GM19240 (cell line): ENCODE measurements around the gene SH2D3C.

Experiments used
- DNase-seq: peaks from one replicate; pipeline ENCODE4 v3.0.0; 2011; ENCODE audit warnings: low spot score; ENCODE audit not compliant: insufficient read length

The SH2D3C gene, protein sequence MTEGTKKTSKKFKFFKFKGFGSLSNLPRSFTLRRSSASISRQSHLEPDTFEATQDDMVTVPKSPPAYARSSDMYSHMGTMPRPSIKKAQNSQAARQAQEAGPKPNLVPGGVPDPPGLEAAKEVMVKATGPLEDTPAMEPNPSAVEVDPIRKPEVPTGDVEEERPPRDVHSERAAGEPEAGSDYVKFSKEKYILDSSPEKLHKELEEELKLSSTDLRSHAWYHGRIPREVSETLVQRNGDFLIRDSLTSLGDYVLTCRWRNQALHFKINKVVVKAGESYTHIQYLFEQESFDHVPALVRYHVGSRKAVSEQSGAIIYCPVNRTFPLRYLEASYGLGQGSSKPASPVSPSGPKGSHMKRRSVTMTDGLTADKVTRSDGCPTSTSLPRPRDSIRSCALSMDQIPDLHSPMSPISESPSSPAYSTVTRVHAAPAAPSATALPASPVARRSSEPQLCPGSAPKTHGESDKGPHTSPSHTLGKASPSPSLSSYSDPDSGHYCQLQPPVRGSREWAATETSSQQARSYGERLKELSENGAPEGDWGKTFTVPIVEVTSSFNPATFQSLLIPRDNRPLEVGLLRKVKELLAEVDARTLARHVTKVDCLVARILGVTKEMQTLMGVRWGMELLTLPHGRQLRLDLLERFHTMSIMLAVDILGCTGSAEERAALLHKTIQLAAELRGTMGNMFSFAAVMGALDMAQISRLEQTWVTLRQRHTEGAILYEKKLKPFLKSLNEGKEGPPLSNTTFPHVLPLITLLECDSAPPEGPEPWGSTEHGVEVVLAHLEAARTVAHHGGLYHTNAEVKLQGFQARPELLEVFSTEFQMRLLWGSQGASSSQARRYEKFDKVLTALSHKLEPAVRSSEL

DNA sequence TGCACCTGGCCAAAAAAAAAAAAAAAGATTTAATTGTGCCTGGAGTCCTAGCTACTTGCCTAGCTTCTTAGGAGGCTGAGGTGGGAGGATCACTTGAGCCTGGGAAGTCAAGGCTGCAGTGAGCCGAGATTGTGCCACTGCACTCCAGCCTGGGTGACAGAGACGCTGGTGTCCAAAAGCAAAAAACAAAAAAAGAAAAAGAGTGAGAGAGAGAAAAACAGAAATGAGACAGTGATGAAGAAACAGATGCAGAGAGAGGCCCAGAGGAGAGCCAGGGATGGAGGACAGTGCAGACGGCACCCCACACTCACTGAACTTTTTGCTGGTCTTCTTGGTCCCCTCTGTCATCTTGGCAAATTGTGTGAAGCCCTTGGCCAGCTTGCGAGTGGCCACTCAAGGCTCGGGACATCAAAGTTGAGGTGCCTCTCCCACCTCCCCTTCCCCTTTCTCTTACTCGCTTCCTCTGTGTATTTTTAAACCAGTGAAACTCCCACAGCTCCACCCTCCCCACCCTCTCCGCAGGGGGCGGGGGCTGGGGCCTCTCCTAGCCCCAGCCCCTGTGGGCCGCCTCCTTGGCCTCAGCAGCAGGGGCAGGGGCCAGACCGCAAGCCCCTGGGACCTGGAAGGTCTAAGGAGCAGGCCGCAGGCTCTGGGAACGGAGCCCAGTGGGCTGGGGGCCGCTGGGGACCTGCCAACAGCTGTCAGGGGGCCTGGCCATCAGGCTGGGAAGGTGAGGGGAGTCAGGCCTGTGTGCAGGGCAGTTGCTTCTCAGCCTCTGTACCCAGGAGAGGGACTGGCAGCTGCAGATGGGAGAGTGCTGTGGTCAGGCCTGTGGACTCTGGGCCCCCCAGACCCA is at the start of gene SH2D3C:
Gene SH2D3C, minus strand, starts transcription at position 387 of the 856 bp plus-strand sequence. Its CDS starts 39 bp downstream, at position 348.
- DNase-seq: no peak

DNA sequence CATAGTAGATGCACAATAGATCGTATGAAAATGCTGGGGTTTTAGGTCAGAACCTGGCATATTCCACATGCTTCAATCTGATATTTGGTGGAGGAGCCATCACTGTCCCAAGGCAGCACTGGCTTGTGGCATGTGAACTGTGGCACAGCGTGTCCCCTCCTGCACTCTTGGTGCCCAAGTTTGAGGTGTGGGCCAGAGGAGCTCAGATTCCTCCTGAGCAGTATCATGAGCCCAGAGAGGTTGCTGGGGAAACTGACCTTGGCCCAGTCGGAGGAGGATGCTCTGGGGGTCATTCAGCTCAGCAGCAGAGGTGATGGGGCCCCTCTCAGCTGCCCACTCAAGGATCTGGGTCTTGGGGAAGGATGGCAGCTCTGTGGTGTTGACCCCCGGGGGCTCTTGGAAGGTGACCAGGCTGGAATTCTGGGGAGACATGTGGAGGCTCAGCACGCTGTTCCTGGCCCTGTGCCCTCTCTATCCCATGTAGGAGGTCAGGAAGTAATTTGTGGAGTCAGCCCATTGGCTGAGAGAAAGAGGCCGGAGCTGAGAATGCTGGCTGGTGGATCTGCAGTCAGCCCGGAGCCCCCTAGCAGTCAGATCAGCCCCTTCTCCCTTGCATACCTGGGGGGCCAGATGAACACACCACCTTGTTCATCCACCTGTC is 47.9 kb upstream of the SH2D3C start:
- no peak for DNase-seq

DNA sequence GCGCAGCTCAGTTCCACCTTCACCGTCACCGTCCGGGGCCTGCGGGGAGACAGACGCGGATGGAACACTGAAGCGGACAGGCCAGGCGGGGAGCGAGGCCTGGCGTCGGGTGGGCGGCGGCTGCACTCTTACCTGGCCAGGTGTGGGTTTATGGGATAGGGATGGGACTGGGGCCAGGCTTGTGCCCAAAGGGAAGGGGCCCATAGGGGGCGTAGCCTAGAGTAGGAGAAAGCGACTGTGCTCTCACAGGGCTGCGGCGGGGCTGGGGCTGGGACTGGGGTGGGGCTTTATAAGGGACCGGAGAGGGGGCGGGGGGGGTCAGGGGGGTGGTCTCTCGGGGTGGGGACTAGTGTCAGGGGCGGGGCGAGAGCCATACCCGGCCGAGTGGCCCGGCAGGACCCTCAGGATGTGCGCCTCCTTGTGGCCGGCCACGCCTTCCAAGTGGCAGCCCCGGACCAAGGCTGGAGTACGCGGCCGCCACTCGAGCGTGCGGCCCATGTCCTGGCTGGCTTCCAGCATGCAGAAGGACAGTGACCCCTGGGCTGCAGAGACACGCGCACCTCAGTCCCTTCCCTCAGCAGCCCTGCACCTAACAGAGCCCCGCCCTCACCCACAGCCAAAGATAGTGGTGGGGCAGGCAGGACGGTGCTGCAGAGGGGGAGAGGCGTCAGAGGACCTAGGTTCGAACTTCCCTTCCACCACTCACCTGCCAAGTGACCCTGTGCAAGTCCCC is 47.0 kb upstream of the SH2D3C start:
- no peak for DNase-seq

DNA sequence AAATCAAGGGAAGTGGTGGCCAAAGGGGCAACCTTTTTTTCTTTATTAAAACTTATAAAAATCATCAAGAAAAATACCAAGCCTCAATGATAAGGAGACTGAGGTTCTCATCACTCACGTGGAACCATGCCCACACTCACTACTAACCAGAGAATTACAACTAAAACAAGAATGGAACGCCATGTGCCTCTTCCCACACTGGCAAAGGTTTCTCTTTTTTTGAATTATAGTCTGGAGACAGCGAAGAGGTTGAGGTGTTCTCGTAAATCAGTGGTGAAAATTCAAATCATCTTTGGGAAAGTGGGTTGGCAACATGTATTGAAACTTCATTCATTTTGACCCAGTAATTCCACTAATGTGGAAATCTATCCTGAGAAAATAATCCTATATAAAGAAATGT is 43.6 kb upstream of the SH2D3C start:
- no peak for DNase-seq

DNA sequence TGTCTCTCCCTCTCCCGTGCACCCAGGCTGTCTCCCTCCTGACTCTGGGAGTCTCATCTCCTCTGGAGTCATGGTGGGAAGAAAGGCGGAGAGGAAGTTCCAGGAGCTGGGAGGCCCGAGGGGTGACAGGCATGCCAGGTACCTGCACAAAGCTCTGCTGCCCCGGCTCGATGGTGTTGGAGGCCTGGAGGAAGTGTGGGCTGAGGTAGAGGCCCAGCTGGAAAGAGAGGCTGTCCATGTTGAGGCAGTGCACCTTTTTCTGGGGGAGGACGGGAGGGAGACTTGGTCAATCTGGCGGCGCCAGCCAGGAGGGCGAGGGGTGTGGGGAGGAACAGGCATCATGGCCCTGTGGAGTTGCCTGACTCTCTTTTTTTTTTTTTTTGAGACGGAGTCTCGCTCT is 40.1 kb upstream of the SH2D3C start:
- DNase-seq: no peak

DNA sequence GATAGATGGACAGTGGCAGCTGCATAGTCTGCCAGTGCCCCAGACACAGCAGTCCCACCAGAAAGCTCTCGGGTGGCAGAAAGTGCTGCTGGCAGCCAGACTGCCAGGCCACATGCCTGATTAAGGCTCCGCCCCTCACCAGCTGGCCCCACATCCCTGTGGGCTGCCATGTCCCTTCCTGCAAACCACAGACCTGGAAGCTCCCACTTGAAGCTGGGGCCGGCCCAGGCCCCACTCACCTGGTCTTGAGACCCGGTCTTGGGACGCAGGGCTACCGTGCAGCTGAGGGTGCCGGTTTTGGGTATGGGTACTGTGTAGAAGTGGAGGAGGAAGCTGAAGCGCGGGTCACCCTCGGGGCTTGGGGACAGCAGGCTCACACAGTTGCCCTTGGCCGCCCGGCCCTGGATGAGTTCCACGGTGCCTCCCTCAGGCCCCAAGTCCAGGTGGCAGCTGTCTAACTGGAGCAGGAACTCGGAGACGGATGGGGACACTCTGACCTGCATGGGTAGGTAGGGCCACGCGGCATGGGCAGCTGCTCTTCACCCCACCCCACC is 39.5 kb upstream of the SH2D3C start:
- no peak for DNase-seq

DNA sequence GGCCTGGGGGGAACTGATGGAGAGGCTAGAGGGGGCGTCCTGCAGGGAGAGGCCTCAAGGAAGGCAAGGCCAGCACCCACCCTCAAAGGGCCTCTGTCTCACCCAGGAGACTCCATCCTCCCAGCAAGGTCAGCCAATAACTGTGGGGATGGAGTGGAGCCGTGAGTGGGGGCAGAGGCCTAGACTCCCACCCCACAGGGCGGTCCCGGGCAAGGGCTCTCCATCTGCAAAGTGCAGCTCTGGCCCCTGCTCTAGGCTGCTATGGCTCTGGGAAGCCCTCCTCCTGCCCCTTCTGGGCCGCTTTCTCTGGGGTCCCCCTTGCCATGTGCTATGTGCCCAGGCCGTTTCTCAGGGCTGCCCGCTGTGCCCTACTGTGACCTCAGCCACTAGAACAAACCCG is 38.3 kb upstream of the SH2D3C start:
- DNase-seq: no peak

DNA sequence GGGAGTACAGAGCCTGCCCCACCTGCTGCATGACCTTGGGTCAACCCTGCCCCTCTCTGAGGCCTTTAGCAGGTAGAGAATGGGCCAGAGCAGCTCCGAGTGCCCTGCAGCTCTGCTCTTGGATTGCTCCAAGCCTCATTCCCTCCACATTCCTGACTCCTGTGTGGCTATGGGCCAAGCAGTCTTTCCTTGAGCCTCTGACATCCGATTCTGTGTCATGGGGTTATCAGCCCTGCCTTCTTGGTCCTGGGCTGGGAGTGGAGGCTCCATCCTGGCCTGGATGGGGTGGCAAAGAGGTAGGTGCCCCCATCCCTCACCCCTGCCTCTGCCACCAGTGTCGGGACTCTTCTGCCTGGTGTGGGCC is 37.9 kb upstream of the SH2D3C start:
- DNase-seq: no peak

DNA sequence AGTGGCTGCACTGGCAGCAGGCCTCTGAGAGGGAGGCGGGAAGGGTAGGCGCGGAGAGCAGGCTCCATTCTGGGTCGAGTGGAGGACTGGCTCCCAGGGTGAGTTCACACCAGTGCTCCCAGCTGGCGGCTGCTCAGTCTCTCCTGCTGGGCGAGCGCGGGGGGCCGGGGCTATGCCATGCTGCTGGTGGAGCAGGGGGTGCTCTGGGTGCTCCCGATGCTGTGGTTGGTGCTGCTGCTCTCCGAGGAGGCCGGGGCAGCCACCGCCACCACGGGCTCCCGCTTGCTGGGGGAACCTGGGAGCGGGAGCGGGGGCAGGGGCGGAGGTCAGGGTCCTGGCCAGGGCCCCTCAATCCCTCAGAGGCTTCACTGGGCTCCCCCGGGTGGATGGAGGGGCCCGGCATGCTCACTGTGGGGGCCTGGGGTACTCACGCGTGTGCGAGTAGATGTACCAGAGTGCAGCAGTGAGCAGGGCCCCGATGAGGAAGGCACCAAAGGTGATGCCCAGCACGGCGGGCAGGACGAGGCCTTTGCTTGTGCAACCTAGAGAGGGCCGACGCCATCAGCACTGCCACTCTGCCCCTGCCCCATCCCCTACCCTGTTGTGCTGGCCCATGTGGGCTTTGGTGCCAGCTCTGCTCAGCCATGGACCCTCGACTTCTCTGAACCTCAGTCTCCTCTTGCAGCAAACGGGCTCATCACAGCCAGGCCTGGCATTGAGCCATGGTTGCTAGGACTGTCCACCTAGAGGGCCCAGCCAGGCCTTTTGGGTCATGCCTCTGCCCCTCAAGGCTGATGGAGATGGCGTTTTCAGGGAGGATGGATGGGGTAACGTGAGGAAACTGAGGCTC is 37.3 kb upstream of the SH2D3C start:
- no peak for DNase-seq

DNA sequence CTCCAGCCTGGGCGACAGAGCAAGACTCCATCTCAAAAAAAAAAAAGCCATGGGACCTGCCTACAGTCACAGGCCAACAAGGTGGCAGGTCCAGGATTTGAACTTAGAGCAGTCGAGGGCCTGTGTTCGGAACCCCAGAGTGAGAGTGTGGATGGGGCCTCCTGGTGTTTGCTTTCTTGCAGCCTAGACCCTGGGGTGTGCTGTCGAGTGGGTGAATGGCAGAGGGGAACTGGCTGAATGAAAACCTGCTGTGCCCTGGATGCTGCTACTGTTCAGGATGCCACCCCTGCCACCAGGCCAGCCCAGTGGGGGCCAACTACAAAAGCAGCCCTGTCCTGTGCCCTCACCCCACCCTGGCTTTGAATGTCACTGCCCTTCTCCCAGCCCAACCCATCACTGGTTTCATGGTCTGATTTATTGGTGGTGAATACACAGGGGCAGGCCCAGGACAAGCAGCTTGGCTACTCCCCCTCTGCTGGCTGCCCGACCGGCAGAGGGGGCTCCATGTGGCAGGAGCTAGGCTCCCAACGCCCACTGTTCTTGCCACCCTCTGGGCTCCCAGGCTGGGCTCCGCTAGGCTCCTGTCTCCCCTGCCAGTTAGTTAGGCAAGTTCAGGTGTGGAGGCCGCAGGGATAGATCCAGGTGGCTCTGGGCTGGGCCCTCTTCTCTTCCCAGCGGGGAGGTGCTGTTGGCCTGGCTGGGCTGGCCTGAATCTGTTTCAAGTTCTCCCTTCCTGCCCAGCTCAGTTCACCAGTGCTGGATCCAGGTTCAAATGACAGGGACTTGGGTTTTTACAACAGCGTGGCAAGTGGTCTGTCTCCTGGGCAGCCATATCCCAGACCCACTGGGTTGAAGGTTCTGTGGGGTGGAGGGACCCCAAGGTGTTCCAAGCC is 36.4 kb upstream of the SH2D3C start:
- DNase-seq: no peak

DNA sequence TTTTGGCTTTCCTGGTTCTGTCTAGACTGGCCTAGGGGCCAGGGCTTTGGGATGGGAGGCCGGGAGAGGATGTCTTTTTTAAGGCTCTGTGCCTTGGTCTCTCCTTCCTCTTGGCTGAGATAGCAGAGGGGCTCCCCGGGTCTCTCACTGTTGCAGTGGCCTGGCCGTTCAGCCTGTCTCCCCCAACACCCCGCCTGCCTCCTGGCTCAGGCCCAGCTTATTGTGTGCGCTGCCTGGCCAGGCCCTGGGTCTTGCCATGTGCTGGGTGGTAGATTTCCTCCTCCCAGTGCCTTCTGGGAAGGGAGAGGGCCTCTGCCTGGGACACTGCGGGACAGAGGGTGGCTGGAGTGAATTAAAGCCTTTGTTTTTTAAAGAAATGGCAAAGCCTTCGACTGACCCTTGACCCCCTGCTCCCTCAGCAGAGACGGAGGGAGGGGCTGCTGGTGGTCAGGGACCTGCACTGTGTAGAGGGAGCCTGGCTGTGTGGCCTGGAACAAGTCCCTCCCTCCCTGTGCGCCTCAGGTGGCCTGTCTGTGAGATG is 35.3 kb upstream of the SH2D3C start:
- no peak for DNase-seq

DNA sequence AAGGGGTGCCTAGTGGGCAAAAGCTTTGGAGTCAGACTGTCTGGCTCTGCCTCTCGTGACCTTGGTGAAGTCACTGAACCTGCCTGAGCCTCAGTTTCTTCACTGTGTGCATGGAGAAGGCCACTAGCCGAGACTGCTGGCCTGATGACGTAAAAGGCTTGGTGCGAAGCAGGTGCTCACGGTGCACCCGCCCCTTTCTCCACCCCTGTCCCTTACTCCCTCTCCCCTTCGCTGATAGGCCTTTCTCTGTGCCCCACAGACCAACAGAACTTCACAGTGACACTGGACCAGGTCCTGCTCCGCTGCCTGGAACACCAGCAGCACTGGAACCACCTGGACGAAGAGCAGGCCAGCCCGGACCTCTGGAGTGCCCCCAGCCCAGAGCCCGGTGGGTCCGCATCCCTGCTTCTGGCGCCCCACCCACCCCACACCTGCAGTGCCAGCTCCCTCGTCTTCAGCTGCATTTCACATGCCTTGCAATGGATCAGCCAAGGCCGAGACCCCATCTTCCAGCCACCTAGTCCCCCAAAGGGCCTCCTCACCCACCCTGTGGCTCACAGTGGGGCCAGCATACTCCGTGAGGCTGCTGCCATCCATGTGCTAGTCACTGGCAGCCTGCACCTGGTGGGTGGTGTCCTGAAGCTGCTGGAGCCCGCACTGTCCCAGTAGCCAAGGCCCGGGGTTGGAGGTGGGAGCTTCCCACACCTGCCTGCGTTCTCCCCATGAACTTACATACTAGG is 34.6 kb upstream of the SH2D3C start:
- DNase-seq: no peak

DNA sequence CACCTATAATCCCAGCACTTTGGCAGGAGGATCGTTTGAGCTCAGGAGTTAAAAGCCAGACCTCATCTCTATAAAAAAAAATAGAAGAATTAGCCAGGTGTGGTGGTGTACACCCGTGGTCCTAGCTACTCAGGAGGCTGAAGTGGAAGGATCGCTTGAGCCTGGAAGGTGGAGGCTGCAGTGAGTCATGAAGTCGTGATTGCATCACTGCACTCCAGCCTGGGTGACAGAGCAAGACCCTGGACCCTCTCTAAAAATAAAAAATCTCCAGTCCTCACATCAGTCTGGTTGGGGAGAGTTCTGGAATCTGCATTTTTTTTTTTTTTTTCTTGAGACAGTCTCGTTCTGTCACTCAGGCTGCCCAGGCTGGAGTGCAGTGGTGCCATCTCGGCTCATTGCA is 33.5 kb upstream of the SH2D3C start:
- no peak for DNase-seq

DNA sequence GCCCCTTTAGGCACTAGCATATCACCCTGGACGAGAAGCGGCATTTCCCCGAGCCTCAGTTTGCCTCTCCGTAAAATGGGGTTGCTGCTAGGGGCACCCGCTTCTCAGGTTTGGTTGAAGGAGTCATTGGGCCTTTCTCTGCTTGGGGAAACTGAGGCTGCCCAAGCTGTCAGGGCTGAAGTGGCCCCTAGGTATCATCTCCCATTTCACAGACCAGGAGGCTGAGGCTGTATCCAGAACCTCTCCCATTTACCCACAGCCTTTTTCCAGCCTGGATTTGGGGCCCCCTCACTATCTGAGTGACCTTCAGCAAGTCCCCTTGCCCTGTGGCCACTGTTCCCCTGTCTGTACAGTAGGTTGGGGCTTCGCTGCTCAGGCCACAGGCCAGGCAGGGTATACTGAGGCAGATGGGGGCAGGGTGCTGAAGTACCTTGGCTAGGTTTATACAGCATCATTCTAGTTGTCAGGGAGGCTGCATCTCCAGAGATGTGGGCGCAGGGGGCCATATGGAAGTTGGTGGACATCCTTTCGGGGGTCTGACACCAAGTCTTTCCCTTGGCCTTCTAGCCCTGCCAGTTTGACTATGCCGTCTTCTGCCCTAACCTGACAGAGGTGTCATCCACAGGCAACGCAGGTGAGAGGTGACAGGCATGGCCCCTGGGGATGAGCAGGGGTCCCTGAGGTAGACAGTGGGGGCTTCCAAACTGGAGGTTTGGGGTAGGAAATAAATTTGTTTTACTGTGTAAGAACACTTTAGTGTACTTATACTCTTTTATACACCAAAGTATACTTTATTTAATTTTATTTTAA is 32.1 kb upstream of the SH2D3C start:
- no peak for DNase-seq

DNA sequence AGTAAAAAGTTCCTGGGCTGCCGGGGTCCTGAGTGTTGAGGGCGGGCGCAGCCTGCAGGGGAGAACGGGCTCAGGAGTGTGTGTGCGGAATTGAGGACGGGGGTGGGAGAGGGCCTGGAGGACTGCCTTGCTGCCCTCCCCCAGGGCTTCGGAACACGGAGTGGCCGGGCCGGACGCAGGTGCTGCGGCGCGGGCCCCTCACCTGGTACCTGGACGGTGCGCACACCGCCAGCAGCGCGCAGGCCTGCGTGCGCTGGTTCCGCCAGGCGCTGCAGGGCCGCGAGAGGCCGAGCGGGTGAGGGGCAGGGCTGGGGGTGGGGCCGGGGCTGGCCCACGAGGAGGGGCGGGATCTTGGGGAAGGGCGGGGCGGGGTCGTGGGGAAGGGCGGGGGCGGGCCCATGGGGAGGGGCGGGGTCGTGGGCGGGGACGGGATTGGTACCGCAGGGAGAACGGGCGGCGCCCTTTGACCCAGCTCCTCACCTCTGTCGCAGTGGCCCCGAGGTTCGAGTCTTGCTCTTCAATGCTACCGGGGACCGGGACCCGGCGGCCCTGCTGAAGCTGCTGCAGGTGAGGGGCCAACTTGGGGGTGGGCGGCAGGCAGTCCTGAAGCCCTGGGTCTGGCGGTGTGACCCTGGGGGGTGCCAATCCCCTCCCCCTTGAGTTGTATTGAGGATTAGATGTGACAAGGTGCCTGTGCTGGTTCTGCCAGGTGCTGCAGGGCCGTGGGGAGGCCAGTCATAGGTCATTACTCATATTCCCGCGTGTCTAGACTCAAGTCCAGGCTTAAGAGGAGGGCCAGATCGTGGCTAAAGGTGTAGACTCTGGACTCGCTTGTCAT is 31.3 kb upstream of the SH2D3C start:
- DNase-seq: no peak
